Stimulated activated CD8-positive, alpha-beta memory T cell treated with anti-CD3 and anti-CD28 coated beads, Interleukin-2, amount 100 ng/mL, for 1 hour (primary cell): ENCODE measurements around the gene CEP70.
"Not testable (repeated sequence)": the region's sequence is repeated elsewhere in the genome, so short reads cannot be mapped to it uniquely, and the experiment has no call there.

Experiments
- DNase-seq, 2 donors: peaks; one replicate each; pipeline ENCODE4 v3.0.0-alpha.2; 2020; ENCODE audit warnings: low read depth in 2 of 2

CEP70 gene

GRCh38 chr3:138469874-138470273 lies 124.2 kb downstream of the CEP70 start:
- DNase-seq = no peak

- DNase-seq = no peak
Measured at GRCh38 chr3:138468886-138469285, 125.2 kb downstream of the CEP70 start.

- no peak for DNase-seq
Measured at GRCh38 chr3:138468451-138468850, 125.6 kb downstream of the CEP70 start.

GRCh38 chr3:138467931-138468330 lies 126.1 kb downstream of the CEP70 start:
- no peak for DNase-seq

GRCh38 chr3:138465925-138466324 lies 128.1 kb downstream of the CEP70 start:
- DNase-seq = no peak

- DNase-seq = no peak
Measured at GRCh38 chr3:138465451-138465850, 128.6 kb downstream of the CEP70 start.

GRCh38 chr3:138464491-138464860 lies 129.6 kb downstream of the CEP70 start:
- no peak for DNase-seq

- DNase-seq = no peak
Measured at GRCh38 chr3:138463724-138464490, 130.2 kb downstream of the CEP70 start.

GRCh38 chr3:138461896-138462295 lies 132.2 kb downstream of the CEP70 start:
- DNase-seq = no peak

- no peak for DNase-seq
Measured at GRCh38 chr3:138461246-138461645, 132.8 kb downstream of the CEP70 start.

- no peak for DNase-seq
Measured at GRCh38 chr3:138460536-138461205, 133.4 kb downstream of the CEP70 start.

GRCh38 chr3:138459619-138460535 lies 134.2 kb downstream of the CEP70 start:
- DNase-seq = no peak

GRCh38 chr3:138458774-138459499 lies 135.1 kb downstream of the CEP70 start:
- DNase-seq = no peak

- DNase-seq = no peak
Measured at GRCh38 chr3:138457863-138458735, 136.0 kb downstream of the CEP70 start.

GRCh38 chr3:138456961-138457862 lies 136.8 kb downstream of the CEP70 start:
- DNase-seq = no peak

- DNase-seq = no peak
Measured at GRCh38 chr3:138455801-138456716, 138.0 kb downstream of the CEP70 start.

GRCh38 chr3:138453940-138454339 lies 140.1 kb downstream of the CEP70 start:
- DNase-seq = not testable (repeated sequence)

- no peak for DNase-seq
Measured at GRCh38 chr3:138452436-138452835, 141.6 kb downstream of the CEP70 start.
